GM18873 (cell line): ENCODE results near the gene ZBTB7C.

Source experiments
- ATAC-seq: cut with Tn5 transposase; IDR thresholded peaks from one replicate; pipeline ENCODE4 v1.9.1; 2021; ENCODE audit warnings: mild to moderate bottlenecking, moderate library complexity, moderate number of reproducible peaks; ENCODE audit not compliant: unreplicated experiment, low FRiP score

The ZBTB7C gene

DNA sequence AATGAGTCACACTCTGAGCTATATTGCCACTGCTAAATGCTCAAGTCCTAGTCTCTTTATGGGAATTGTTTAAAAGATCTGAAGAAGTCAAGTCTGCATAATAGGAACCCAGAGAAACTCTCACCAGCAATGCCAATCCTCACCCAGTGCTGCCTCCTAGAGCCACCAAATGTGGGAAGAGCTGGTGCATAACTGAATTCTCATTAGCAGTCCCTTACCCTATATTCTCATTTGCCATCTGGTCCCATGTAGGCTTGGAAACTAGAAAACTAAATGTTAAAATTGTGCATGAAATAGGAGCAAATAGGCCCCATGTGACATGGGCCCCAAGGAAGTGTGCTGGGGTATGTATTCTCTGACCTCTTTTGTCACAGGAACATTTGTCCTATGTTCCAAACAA, 254.4 kb downstream of the ZBTB7C start:
- ATAC-seq, result no peak

DNA sequence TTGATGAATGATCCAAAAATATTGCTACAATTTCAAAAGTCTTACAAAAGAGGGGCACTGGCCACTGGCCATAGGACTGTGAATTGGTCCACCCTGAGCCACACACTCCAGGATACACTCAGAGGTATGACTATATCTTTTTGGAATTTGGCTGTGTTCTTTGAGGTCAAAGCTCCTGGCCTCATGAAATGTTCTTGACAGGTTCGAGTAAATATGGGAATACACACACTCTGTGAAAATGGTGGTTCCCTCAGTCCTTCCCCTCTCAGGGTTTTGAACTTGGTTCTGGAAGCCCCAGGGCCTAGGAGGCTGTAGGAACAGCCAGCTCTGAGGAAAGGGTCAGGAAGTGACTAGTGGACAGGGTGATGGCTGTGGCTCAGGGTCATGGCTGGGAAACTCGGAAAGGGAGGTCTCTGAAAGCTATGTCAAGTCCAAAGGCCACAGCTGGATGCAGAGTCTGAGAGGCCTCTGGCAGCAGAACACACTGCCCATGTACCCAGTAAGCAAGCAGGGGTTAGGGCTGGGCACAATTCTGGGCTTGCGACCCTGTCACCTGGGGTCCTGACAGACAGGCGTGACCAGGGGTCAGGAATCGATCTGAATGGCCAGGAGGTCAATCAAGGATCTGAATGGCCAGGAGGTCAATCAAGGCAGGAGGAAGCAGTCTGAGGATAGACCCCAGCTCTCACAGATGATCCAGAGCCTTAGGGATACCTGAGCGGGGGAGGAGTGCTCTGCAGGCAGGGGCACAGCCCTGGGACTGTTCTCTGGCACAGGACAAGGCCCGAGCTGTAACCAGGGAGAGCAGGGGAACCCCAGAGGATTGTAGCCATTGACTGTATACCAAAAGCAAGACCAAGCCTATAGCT, 255.3 kb downstream of the ZBTB7C start:
- ATAC-seq, result no peak

DNA sequence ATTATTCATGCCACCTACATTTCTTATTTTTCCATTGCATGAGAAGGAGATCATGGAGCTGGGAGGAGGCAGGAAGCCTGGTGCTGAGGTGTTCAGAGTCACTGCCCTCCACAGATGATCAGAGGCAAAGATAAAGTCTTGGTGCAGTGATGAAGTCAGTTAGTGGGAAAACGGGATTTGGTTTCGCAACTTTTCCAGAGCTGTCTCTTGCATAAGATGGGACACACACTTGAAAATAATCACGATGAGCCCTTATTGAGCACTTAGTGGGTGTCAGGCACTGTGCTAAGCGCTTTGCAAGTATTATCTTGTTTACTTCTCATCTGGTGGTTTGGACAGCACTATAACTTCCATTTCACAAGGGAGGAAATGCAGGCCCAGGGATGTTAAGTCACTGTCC, 256.6 kb downstream of the ZBTB7C start:
- ATAC-seq, result no peak

DNA sequence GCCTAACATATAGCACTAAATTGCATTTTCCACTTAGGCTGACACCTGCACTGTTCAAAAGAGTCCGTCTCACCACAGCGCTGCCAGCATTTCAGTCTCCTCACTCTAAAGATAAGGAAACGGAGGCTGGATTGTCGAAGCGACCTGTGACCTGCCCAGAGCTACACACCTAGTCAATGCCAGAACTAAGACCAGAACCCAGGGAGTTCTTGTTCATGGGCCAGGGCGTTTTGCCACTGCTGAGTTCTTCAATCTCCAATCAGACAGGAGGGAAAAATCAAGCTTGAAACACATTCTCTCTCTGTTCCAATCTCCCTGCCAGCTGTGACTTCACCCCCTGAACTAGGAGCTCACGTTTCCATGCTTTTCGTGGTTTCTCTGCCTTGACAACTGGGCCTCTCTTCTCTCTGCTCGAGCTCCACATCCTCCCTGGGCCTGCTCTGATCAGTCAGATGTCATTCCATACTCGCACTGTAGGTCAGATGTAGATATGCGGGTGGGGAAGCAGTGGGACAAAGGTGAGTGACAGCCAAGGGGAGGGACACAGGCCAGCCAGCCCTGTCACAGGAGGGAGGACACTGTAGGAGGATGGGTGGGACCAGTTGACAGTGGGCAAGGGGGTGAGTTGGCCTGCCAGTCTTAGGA, 257.6 kb downstream of the ZBTB7C start:
- ATAC-seq, result no peak

DNA sequence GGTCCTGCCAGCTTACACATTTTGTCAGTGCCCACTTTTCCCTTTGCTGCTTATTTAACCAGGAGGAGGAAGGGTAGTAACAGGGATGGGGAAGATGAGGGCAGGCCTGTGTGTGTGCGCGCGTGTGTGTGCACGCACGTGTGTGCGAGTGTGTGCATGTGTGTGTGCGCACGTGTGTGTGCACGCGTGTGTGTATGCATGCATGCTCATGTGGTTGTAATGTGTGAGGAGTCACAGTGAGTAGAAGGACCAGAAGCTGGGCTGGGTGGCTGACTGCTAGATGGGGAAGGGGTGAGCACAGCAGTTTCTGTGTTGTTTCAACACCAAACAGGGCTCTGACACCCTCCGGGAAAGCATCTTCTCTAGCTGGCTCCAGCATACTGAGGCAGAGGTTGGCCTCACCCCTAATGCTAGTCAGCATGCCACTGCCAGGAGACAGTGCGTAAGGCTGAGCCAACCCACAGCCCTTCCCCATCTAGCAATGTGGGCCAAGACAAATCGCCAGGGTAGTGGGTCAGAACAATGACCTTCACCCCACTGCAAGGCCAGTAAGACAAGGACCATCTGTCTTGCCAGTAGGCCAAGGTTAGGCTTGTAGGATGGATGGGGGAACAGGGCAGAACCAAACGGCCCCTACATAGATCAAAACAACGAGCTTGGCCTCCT, 260.0 kb downstream of the ZBTB7C start:
- ATAC-seq, result no peak

DNA sequence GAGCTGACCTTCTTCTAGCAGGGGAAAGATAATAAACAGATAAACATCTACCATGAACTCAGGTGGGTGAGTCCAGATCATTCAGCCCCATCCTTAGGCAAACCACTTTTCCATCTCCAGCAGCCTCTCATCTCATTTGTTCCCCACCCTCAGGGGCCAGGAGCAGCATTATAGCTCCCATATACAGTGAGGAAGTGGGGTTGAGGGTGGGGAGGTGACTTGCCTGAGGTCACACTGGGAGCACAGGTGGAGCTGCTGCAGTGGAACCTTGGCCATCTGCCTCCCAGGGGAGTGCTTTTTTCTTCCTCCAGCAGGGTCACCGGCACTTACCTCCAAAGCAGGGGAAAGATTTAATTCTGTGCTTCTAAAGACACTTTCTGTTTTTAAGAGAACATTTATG, 266.2 kb downstream of the ZBTB7C start:
- no peak for ATAC-seq

DNA sequence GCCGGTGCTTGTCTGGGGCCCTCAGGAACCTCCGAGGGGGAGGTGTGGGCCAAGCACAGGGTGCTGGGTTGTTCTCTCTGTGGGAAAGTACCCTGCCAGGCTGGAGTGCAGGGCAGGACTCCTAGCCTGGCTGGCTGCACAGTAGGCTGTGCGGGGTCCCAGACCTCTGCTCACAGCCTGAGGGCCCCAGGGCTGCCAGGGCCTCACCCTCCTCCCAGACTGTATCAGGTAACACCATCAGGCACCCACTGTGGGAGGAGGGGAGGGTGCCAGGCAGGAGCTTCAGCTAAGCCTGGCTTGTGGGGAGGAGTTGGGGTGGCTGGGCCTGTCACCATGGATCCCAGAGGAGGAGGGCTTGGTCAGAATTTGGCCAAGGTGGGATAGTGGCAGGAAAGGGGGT, 266.8 kb downstream of the ZBTB7C start:
- no peak for ATAC-seq

DNA sequence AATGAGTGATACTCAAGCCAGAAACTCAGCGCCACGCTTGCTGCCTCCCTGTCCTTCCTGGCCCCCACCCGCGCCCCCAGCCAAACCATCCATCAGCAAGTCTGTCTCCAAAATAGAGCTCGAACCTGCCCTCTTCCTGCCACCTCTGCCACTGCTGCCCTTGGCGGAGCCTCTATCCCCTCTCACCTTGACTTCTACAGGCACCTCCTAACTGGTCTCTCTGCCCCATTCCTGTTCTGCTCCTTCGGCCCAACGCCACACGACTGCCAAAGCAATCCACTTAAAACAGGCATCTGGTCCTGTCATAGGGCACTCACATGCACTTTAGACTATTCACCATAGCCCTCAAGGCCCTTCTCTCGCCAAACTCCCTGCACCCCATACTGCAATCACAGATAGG, 268.5 kb downstream of the ZBTB7C start:
- no peak for ATAC-seq

DNA sequence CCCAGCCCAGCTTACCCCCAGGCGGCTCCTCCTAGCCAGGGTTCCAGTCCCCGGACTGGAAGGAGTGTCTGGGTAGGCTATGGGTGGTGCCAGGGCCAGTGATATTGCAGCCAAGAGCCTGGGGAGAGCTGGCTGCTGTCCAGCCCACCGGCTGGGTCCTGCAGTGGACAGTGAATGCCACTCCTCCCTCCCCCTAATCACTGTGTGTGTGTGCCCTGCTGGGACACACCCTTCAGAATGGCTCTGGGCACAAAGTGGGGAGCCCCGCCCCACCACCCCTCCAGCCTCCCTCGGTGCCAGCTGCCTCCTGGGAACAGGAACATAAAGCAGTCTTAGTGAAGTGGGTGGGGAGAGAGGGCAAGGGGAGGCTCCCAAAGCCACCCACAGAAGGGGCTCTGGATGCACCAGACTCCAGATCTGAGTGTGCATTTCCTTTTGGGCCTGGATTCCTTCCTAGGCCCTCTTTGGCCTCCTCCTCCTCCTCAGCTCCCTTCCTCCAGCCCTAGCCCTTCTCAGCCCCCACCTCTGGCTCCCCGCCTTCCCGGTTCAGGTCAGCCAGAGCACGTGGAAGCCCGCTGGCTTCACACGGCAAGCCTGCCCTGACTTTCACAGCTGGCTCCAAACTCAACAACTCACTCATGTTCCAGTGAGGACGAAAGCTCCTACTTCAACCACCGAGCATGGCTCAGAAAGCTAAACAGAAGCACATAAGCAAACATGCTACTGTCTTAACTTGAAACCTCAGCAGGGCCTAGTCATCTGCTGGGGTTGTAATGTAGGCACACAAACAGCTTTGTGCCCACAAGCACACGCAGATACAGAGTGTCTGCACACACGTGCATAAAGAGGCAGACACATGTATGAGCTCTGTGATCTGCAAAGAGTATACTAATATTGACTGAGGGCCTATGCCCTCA, 269.5 kb downstream of the ZBTB7C start:
- ATAC-seq, result no peak

DNA sequence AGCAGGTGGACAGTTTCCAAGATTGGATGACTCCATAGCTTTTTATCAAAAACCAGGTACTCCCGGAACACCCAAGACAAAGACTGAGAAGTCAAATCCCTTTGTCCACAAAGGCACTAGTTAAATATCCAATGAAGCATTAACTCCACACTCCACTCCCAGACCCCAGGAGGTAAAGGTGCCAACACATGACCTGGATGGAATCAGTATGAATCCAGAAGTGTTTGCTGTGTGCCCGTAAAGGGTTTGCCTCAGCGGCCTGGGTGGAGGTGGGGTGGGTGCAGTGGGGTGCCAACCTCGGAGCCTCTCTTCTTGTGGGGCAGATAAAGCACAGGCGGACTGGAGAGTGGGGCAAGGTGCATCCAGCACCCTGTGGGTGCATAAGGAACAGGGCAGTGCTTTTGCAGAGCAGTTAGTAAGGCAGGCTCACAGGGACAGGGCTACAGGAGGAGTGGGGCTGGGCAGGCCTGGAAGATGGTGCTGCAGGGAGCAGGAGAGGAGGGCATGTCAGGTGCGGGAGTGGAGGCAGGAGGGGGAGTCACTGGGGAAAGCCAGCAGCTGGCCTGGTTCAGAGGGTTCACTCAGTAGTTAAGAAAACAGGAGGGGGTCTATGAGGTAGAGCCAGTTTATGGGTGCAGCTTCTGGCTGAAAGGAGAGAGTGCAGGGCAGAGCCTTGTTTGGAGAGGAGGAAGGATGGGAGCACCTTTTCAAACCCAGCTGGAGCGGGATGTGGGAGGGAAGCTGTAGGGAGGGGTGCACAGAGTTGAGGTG, 270.3 kb downstream of the ZBTB7C start:
- ATAC-seq, result no peak

DNA sequence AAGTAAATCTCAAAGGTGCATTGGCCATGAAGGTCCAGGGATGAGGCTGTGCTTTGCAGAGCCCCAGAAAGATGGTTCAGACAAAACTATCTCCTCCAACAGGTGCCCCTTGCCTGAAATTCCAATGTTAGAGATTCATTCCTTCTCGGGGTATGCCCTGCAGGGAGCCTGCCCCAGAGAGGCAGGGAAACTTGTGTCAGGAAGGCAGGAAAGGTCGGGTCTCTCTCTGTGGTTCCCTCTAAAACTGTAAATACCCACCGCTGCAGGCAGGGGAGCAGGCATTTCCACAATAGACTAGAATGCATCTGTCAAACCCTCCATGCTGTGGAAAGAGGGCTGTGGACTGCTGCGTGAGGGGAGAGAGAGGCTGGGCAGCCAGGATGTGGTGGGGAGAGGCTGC, 271.0 kb downstream of the ZBTB7C start:
- ATAC-seq, result no peak

DNA sequence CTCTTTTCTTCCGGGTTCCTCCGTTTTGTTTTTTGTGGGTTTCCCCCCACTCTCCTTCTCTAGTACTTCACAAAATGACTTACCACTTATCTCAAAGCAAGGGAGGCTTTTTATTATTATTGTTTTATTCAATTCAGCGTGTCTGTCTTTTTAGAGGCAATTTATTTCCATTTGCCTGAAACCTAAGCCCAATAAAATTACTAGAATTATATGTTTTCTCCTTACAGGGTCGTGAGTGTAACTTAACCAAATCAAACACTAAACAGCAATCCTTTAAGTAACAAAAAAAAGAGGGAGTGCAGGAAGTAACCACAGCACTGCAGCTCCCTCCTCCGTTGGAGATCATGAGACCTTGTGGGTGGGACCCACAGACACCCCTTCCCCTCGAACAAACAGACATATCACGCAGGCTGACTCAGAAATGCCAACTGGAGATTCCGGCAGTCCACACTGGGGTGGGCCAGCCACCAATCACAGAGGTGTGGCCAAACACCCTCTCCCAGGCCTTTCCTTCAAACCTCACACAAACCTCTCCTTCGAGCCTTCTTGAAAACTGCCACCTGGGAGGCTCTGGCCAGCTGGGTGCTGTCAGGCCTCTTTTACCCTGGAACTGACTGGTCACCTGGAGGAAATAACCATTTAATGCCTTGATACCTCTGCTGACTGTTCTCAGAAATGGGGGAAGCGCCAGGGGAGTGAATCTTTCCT, 271.7 kb downstream of the ZBTB7C start:
- ATAC-seq, result no peak

DNA sequence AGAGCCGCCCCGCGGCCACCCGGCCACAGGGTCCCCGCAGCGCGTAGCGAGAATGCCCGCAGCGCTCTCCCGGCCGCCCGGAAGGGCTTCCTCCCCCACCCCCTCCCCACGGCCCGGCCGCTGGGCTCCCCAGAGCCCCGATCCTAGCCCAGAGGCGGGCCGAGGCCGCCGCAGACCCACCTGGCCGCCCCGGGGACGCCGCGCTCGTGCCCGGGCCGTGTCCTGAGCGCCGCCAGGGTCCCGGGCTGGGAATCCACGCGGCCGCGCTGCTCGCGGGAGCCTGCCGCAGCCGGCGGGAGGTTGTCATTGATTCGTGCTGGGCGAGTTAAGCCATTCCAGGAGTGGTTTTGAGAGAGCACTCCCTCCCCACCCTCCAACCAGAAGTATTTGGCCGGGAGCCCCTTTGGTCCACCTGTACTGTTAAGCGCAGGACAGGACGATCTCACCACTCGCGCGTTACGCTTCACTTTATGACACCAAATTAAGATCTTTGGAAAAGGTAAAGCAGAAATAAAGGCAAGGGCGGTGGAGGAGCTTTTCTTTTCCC, 272.3 kb downstream of the ZBTB7C start:
- no peak for ATAC-seq

DNA sequence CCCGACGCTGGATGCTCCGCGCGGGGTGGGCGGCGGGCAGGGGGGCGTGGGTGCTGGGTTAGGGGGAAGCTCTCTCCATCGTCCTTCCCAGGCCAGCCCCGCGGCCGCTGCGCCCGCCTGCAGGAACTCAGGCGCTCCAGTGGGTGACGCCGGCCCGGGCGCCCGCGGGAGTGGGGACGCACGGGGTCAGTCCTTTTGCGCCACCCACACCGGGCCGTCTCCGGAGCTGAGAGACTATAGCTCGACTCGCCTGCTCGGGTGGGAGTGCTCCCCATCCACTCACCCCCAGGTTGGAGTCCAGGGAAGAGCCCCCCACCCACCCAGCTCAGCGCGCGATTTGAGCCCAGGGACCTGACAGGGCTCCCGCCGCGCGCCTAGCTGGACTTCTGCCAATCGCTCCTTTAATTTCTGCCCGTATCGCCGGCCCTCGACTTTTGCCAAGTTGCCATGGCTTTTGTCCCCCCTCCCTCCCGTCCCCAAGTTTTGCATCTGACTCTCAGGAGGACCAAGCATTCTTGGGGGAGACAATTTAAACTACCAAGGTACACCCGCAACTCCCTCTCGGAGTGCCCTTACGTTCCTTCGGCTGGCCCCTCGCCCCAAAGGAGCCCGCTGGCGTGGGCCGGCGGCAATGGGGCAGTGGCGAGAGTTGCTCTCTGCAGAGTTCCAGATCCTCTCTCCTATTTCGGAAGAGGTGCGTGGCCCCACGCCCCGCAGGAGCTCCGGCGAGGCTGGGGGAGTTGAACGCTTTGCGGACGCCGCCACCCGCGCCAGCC, 272.9 kb downstream of the ZBTB7C start:
- no peak for ATAC-seq

DNA sequence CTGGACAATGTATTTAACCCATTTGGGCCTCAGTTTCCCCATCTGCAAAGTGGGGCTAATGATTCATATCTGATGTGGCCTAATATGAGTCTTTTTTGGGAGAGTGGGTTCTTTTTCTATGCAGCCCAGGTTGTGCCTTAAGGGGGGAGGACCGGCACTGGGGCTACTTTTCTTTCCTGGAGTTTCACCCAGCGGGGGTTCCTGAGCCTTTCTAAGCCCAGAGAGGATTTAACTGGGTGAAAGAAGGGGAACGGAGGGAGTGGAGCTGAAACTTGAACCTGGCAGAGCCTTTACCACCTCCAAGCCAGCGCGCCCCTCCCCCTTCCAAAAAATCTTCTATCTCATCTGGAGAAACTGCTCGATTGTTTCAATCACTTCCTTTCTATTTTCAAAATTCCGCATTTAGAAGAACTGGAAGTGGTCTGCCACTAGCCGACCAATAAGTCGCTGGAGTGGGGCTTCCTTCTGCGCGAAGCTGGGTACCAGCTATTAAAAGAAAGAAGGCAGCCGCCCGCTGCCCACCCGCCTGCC, 273.7 kb downstream of the ZBTB7C start:
- ATAC-seq, result no peak

DNA sequence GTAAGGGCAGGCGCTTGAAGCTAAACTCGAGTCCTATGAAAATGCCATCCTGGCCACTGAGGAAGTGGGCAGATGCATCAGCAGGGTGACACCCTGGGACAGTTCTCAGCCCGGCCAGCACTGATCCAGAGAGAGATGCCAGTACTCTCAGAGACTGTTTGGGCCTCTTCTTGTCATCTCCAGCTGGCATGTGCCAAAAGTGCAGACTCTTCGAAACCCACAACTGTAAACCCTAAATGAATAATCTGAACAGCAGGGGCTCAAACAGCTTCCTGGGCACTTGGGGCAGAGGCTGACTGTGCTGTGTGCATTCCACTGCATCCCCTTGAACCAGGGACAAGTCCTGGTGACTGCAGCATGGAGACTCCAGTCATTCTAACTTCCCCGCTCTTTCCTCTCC, 274.6 kb downstream of the ZBTB7C start:
- no peak for ATAC-seq

DNA sequence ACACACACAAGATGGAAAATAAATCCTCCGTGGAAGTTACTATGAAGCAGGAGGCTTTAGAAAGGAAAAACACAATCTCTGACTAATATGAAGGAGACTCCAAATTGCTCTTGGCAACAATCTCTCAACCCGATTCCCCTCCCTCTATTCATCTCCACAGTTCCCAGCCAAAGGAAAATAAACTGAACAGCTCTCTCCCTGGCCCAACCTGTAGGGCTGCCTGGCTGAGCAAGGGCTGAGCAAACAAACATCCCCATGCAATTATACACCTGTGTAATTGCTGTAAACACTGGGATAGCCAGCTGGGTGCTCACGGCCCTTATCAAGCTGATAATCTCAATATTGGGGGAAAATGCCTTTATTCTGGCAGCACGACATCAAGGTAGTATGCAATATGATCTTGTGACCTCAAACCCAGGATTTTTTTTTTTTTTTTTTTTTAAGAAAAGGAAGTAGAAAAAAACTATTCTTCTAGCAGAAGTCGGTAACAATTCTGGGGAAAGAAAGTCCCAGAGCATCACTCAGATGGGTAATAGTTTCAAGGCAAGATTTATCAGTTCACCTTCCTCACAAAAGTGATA, 275.4 kb downstream of the ZBTB7C start:
- ATAC-seq, result no peak
